Mesothelial cell of epicardium (in vitro differentiated cells): ENCODE data around the gene TMTC2. TPM values are rescaled to one million over a fixed set of nuclear protein-coding genes. Genes with fewer than 3 reads are reported as not detected.
"Not testable (repeated sequence)": the region's sequence is repeated elsewhere in the genome, so short reads cannot be mapped to it uniquely, and the experiment has no call there.

Experiments
- DNase-seq, 2 experiments: peaks; one replicate each; pipeline ENCODE4 v3.0.0; 2021; ENCODE audit warnings: low spot score in 2 of 2; ENCODE audit not compliant: unreplicated experiment in 2 of 2
- H3K27ac Mint-ChIP-seq: 2 replicates; pipeline ENCODE4 v1.8.0; 2021; ENCODE audit warnings: mixed read lengths
- H3K27me3 Mint-ChIP-seq: 2 replicates; pipeline ENCODE4 v1.8.0; 2021; ENCODE audit warnings: low read depth, mixed read lengths
- H3K36me3 Mint-ChIP-seq: 2 replicates; pipeline ENCODE4 v1.8.0; 2021; ENCODE audit warnings: mixed read lengths
- H3K4me1 Mint-ChIP-seq: 2 replicates; pipeline ENCODE4 v1.8.0; 2021; ENCODE audit warnings: mixed read lengths
- H3K4me3 Mint-ChIP-seq: 2 replicates; pipeline ENCODE4 v1.8.0; 2021; ENCODE audit warnings: mild to moderate bottlenecking, moderate library complexity, mixed read lengths
- H3K9me3 Mint-ChIP-seq: 2 replicates; pipeline ENCODE4 v1.8.0; 2021; ENCODE audit warnings: mixed read lengths
- CTCF ChIP-seq: fragments of 200-600 bp; sonication (generic); IDR thresholded peaks from one replicate; pipeline ENCODE4 v1.5.0; 2021; ENCODE audit warnings: antibody characterized with exemption; ENCODE audit not compliant: unreplicated experiment
- total RNA-seq: library from RNA; stranded (reverse); gene quantifications from 3 replicates; pipeline ENCODE4 v1.2.1, GENCODE V29; 2021

TMTC2 gene
- total RNA-seq, 1 donor from 2014 or later, result 38.3 TPM

- Mint-ChIP-seq H3K9me3 (no peaks in the 10 kb centered on the region), H3K27me3 (no peaks in the 10 kb centered on the region), H3K4me3 (no peak overlapping the region), H3K27ac (no peak overlapping the region), H3K4me1 (peaks cover 11% of the 10 kb centered on the region), H3K36me3 (no peaks in the 10 kb centered on the region)
- DNase-seq, result no peak
- no peak for TF ChIP-seq CTCF
These were observed 148.5 kb downstream of the TMTC2 start for GRCh38 chr12:82835217-82835616.

DNA sequence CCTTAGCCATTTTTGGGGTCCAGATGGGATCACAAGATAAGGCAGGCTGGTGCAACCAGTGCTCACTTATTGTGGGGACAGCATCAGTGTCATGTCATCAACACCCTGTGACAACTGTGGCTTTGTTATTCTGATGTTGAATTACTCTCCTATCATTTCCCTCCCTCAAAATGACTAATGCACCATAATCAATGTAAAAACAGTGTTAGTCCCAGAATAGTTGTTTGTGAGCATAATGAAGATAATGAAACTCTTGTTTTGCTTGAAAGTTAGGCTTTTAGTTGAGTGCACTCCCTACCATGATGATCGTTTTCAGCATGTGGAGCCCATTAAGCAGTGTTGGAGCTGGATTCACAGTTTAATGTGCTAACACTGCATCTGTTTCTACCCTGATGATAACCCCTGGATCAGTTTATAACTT is 151.4 kb downstream of the TMTC2 start:
- H3K36me3 Mint-ChIP-seq, result no peaks in the 10 kb centered on the region
- H3K9me3 Mint-ChIP-seq, result no peaks in the 10 kb centered on the region
- H3K4me1 Mint-ChIP-seq, result peaks cover 20% of the 10 kb centered on the region
- no peak overlapping the region for H3K4me3 Mint-ChIP-seq
- TF ChIP-seq CTCF, result no peak
- H3K27ac Mint-ChIP-seq, result no peak overlapping the region
- DNase-seq, result no peak
- H3K27me3 Mint-ChIP-seq, result no peaks in the 10 kb centered on the region

GRCh38 chr12:82838827-82839226 is 152.1 kb downstream of the TMTC2 start:
- Mint-ChIP-seq H3K4me1 (peaks cover 20% of the 10 kb centered on the region), H3K9me3 (no peaks in the 10 kb centered on the region), H3K36me3 (peaks cover 3% of the 10 kb centered on the region), H3K27me3 (no peaks in the 10 kb centered on the region), H3K27ac (no peak overlapping the region), H3K4me3 (no peak overlapping the region)
- TF ChIP-seq CTCF, result no peak
- no peak for DNase-seq

GRCh38 chr12:82839796-82840195 is 153.1 kb downstream of the TMTC2 start:
- no peak for DNase-seq
- no peak overlapping the region for H3K27ac Mint-ChIP-seq
- peaks cover 14% of the 10 kb centered on the region for H3K4me1 Mint-ChIP-seq
- no peak for TF ChIP-seq CTCF
- H3K36me3 Mint-ChIP-seq, result peaks cover 8% of the 10 kb centered on the region
- H3K4me3 Mint-ChIP-seq, result no peak overlapping the region
- no peaks in the 10 kb centered on the region for H3K9me3 Mint-ChIP-seq
- H3K27me3 Mint-ChIP-seq, result no peaks in the 10 kb centered on the region

- H3K9me3 Mint-ChIP-seq, result peaks cover 2% of the 10 kb centered on the region
- no peak for DNase-seq
- peaks cover 10% of the 10 kb centered on the region for H3K36me3 Mint-ChIP-seq
- H3K4me3 Mint-ChIP-seq, result no peak overlapping the region
- peak overlapping the region; percentile 11 for H3K27ac Mint-ChIP-seq
- peaks cover 14% of the 10 kb centered on the region for H3K4me1 Mint-ChIP-seq
- no peaks in the 10 kb centered on the region for H3K27me3 Mint-ChIP-seq
- TF ChIP-seq CTCF, result no peak
These were observed 154.8 kb downstream of the TMTC2 start for GRCh38 chr12:82841487-82841904.

DNA sequence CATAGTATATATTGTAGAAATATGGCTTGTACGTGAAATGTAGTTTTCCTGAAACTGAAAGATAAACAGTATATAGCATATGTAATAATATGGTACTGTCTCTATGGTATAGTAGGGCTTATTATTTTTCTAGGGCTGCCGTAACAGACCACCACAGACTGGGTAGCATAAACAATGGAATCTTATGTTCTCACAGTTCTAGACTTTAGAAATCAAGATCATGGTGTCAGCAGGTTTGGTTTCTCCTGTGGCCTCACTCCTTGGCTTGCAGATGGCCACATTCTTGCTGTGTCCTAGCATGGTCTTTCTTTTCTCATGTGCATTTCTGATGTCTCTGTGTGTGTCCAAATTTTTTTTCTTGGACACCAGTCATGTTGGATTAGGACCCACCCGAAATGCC is 155.8 kb downstream of the TMTC2 start:
- Mint-ChIP-seq H3K27ac (no peak overlapping the region), H3K4me1 (peaks cover 14% of the 10 kb centered on the region), H3K27me3 (no peaks in the 10 kb centered on the region), H3K9me3 (peaks cover 8% of the 10 kb centered on the region), H3K4me3 (no peak overlapping the region), H3K36me3 (peaks cover 10% of the 10 kb centered on the region)
- no peak for TF ChIP-seq CTCF
- DNase-seq, result no peak

DNA sequence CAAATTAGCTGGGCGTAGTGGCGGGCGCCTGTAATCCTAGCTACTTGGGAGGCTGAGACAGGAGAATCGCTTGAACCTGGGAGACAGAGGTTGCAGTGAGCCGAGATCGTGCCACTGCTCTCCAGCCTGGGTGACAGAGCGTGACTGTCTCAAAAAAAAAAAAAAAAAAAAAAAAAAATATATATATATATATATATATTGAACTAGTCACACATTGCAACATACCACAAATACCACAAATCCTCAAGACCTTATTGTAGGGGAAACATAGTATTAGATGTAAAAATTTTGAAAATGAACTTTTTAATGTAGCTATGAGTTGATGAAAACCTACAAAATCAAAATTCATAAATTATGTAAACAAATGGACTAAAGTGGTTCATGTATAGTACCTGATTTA is 158.4 kb downstream of the TMTC2 start:
- not testable (repeated sequence) for H3K27me3 Mint-ChIP-seq, DNase-seq, H3K9me3 Mint-ChIP-seq, H3K4me3 Mint-ChIP-seq, H3K4me1 Mint-ChIP-seq, H3K27ac Mint-ChIP-seq
- H3K36me3 Mint-ChIP-seq, result peaks cover 10% of the 10 kb centered on the region
